SK-N-SH treated with all-trans-retinoic acid at 6 μM for 48 hours (cell line): Measurements from ENCODE around the gene EXD2.

ENCODE experiments used
- ATAC-seq: fragments of 200-7000 bp; cut with Tn5 transposase; 3 replicates; pipeline ENCODE4 v1.9.1; 2020; ENCODE audit warnings: mild to moderate bottlenecking, moderate library complexity
- ARNTL ChIP-seq: fragments of 450-650 bp; formaldehyde crosslinking; IDR thresholded peaks from 2 replicates; pipeline ENCODE4 v1.5.0; 2020; ENCODE audit warnings: low read depth, mild to moderate bottlenecking, moderate library complexity, borderline replicate concordance
- BACH2 ChIP-seq: fragments of 250-450 bp; sonication (Bioruptor Pico); IDR thresholded peaks from 2 replicates; pipeline ENCODE4 v1.9.0; 2021; ENCODE audit warnings: mild to moderate bottlenecking, borderline replicate concordance
- CREB5 ChIP-seq: fragments of 250-450 bp; sonication (Bioruptor Pico); IDR thresholded peaks from 2 replicates; pipeline ENCODE4 v1.5.1; 2020; ENCODE audit warnings: low read depth, mild to moderate bottlenecking, moderate library complexity
- ESRRG ChIP-seq: fragments of 250-450 bp; sonication (Bioruptor Pico); IDR thresholded peaks from 2 replicates; pipeline ENCODE4 v1.6.1; 2021; ENCODE audit warnings: mild to moderate bottlenecking
- GLIS3 ChIP-seq: fragments of 250-450 bp; sonication (Bioruptor Pico); IDR thresholded peaks from 2 replicates; pipeline ENCODE4 v1.5.0; 2020; ENCODE audit warnings: mild to moderate bottlenecking, moderate library complexity
- ISL1 ChIP-seq: fragments of 250-450 bp; sonication (Bioruptor Pico); IDR thresholded peaks from 2 replicates; pipeline ENCODE4 v2.1.2; 2022; ENCODE audit warnings: mild to moderate bottlenecking, moderate library complexity
- OSR1 ChIP-seq: fragments of 250-450 bp; sonication (Bioruptor Pico); IDR thresholded peaks from 2 replicates; pipeline ENCODE4 v1.8.0; 2022; ENCODE audit warnings: moderate library complexity, mild to moderate bottlenecking, inconsistent platforms
- POU6F1 ChIP-seq: fragments of 250-450 bp; sonication (Bioruptor Pico); IDR thresholded peaks from 2 replicates; pipeline ENCODE4 v1.8.0; 2021; ENCODE audit warnings: low read depth, mild to moderate bottlenecking, moderate library complexity, borderline replicate concordance
- PPARA ChIP-seq: fragments of 250-450 bp; sonication (Bioruptor Pico); IDR thresholded peaks from 2 replicates; pipeline ENCODE4 v1.5.0; 2020; ENCODE audit warnings: mild to moderate bottlenecking, borderline replicate concordance
- RARB ChIP-seq: fragments of 250-450 bp; sonication (Bioruptor Pico); IDR thresholded peaks from 2 replicates; pipeline ENCODE4 v1.8.0; 2021; ENCODE audit warnings: mild to moderate bottlenecking, moderate library complexity
- SNAI2 ChIP-seq: fragments of 250-450 bp; sonication (Bioruptor Pico); IDR thresholded peaks from 2 replicates; pipeline ENCODE4 v1.5.0; 2020; ENCODE audit warnings: mild to moderate bottlenecking, moderate library complexity
- TCF4 ChIP-seq: fragments of 250-450 bp; sonication (Bioruptor Pico); IDR thresholded peaks from 2 replicates; pipeline ENCODE4 v1.8.0; 2021; ENCODE audit warnings: mild to moderate bottlenecking, moderate library complexity, borderline replicate concordance
- TOX ChIP-seq: fragments of 250-450 bp; sonication (Bioruptor Pico); IDR thresholded peaks from 2 replicates; pipeline ENCODE4 v1.8.0; 2021; ENCODE audit warnings: mild to moderate bottlenecking, moderate library complexity, borderline replicate concordance
- ZC3H10 ChIP-seq: fragments of 250-450 bp; sonication (Bioruptor Pico); IDR thresholded peaks from 2 replicates; pipeline ENCODE4 v1.5.1; 2021; ENCODE audit warnings: mild to moderate bottlenecking, moderate library complexity
- ZFP3 ChIP-seq: fragments of 250-450 bp; sonication (Bioruptor Pico); IDR thresholded peaks from 2 replicates; pipeline ENCODE4 v1.5.0; 2020; ENCODE audit warnings: mild to moderate bottlenecking, moderate library complexity
- ZFP30 ChIP-seq: fragments of 450-650 bp; formaldehyde crosslinking; IDR thresholded peaks from 2 replicates; pipeline ENCODE4 v1.5.0; 2022; ENCODE audit warnings: mild to moderate bottlenecking, moderate library complexity
- ZNF70 ChIP-seq: fragments of 450-650 bp; formaldehyde crosslinking; IDR thresholded peaks from 2 replicates; pipeline ENCODE4 v1.5.0; 2020; ENCODE audit warnings: mild to moderate bottlenecking, moderate library complexity
- ZNF8 ChIP-seq: fragments of 450-650 bp; formaldehyde crosslinking; IDR thresholded peaks from 2 replicates; pipeline ENCODE4 v1.5.0; 2020; ENCODE audit warnings: mild to moderate bottlenecking, moderate library complexity
- TF ChIP-seq, protein P1 (sequence below): fragments of 250-450 bp; sonication (Bioruptor Pico); IDR thresholded peaks from 2 replicates; pipeline ENCODE4 v1.5.0; 2020; ENCODE audit warnings: mild to moderate bottlenecking, moderate library complexity
- TF ChIP-seq, protein P2 (sequence below): fragments of 250-450 bp; sonication (Bioruptor Pico); IDR thresholded peaks from 2 replicates; pipeline ENCODE4 v1.8.0; 2020; ENCODE audit warnings: mild to moderate bottlenecking, moderate library complexity, borderline replicate concordance
- TF ChIP-seq, protein P3 (sequence below): fragments of 250-450 bp; sonication (Bioruptor Pico); IDR thresholded peaks from 2 replicates; pipeline ENCODE4 v1.5.1; 2021; ENCODE audit warnings: mild to moderate bottlenecking, moderate library complexity

Gene EXD2

DNA sequence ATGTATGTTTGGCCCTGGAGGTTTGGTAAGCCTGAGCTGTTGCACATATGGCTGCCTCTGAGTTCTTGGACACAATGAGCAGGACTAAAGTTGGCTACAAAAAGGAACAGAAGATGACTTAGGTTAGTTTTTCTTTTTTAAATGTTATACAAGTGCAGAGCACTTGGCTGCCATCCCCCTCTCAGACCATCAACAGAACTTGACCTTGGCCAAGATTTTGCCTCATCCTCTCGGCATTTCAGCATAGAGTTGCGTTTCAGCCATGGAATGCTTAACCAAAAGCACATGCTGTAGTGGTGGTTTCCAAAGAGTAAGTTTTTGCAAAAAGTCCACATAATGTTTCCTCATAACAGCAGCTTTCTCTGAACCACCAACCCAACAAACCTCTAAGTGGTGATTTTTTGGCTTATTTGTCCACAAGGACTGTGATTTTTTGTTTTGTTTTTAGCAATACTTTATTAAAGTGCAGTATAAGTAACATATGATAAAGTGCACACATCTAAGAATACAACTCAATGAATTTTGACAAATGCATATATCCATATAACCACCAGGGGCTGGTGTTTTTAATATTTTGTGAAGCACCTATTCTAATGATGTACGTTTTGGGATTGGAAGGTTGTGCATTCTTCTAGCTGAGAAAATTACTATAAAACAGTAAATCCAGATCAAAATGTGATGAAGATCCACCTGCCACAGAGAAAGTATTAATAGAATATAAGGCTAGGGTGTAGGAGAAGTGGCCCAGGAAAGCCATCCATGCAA, 56.6 kb downstream of the EXD2 start:
- TF ChIP-seq TOX (CRISPR knock-in tag): no peak
- no peak for TF ChIP-seq PPARA (CRISPR knock-in tag)
- no peak for TF ChIP-seq TCF4 (CRISPR knock-in tag)
- no peak for TF ChIP-seq ESRRG (CRISPR knock-in tag)
- TF ChIP-seq ZNF70 (CRISPR knock-in tag): no peak
- no peak for TF ChIP-seq ZFP30 (CRISPR knock-in tag)
- TF ChIP-seq, protein P1, sequence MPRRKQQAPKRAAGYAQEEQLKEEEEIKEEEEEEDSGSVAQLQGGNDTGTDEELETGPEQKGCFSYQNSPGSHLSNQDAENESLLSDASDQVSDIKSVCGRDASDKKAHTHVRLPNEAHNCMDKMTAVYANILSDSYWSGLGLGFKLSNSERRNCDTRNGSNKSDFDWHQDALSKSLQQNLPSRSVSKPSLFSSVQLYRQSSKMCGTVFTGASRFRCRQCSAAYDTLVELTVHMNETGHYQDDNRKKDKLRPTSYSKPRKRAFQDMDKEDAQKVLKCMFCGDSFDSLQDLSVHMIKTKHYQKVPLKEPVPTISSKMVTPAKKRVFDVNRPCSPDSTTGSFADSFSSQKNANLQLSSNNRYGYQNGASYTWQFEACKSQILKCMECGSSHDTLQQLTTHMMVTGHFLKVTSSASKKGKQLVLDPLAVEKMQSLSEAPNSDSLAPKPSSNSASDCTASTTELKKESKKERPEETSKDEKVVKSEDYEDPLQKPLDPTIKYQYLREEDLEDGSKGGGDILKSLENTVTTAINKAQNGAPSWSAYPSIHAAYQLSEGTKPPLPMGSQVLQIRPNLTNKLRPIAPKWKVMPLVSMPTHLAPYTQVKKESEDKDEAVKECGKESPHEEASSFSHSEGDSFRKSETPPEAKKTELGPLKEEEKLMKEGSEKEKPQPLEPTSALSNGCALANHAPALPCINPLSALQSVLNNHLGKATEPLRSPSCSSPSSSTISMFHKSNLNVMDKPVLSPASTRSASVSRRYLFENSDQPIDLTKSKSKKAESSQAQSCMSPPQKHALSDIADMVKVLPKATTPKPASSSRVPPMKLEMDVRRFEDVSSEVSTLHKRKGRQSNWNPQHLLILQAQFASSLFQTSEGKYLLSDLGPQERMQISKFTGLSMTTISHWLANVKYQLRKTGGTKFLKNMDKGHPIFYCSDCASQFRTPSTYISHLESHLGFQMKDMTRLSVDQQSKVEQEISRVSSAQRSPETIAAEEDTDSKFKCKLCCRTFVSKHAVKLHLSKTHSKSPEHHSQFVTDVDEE (CRISPR knock-in tag): no peak
- TF ChIP-seq, protein P2, sequence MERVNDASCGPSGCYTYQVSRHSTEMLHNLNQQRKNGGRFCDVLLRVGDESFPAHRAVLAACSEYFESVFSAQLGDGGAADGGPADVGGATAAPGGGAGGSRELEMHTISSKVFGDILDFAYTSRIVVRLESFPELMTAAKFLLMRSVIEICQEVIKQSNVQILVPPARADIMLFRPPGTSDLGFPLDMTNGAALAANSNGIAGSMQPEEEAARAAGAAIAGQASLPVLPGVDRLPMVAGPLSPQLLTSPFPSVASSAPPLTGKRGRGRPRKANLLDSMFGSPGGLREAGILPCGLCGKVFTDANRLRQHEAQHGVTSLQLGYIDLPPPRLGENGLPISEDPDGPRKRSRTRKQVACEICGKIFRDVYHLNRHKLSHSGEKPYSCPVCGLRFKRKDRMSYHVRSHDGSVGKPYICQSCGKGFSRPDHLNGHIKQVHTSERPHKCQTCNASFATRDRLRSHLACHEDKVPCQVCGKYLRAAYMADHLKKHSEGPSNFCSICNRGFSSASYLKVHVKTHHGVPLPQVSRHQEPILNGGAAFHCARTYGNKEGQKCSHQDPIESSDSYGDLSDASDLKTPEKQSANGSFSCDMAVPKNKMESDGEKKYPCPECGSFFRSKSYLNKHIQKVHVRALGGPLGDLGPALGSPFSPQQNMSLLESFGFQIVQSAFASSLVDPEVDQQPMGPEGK (CRISPR knock-in tag): no peak
- no peak for TF ChIP-seq ZNF8 (CRISPR knock-in tag)
- no peak for TF ChIP-seq OSR1 (CRISPR knock-in tag)
- TF ChIP-seq ZC3H10 (CRISPR knock-in tag): no peak
- no peak for TF ChIP-seq BACH2 (CRISPR knock-in tag)
- TF ChIP-seq, protein P3, sequence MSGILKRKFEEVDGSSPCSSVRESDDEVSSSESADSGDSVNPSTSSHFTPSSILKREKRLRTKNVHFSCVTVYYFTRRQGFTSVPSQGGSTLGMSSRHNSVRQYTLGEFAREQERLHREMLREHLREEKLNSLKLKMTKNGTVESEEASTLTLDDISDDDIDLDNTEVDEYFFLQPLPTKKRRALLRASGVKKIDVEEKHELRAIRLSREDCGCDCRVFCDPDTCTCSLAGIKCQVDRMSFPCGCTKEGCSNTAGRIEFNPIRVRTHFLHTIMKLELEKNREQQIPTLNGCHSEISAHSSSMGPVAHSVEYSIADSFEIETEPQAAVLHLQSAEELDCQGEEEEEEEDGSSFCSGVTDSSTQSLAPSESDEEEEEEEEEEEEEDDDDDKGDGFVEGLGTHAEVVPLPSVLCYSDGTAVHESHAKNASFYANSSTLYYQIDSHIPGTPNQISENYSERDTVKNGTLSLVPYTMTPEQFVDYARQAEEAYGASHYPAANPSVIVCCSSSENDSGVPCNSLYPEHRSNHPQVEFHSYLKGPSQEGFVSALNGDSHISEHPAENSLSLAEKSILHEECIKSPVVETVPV (CRISPR knock-in tag): no peak
- no peak for TF ChIP-seq CREB5 (CRISPR knock-in tag)
- no peak for TF ChIP-seq SNAI2 (CRISPR knock-in tag)
- no peak for TF ChIP-seq ZFP3
- no peak for TF ChIP-seq ARNTL (CRISPR knock-in tag)
- ATAC-seq: peak; percentile 96

GRCh38 chr14:69249603-69250002, 58.3 kb downstream of the EXD2 start:
- TF ChIP-seq TOX (CRISPR knock-in tag) (no peak), ZNF70 (CRISPR knock-in tag) (no peak), ZC3H10 (CRISPR knock-in tag) (no peak), GLIS3 (CRISPR knock-in tag) (no peak), RARB (CRISPR knock-in tag) (no peak)
- TF ChIP-seq, protein P2 (CRISPR knock-in tag): no peak
- no peak for ATAC-seq

GRCh38 chr14:69252851-69253250, 61.6 kb downstream of the EXD2 start:
- no peak for ATAC-seq
- TF ChIP-seq SNAI2 (CRISPR knock-in tag) (no peak), ZNF8 (CRISPR knock-in tag) (no peak), OSR1 (CRISPR knock-in tag) (no peak), ISL1 (CRISPR knock-in tag) (no peak), POU6F1 (CRISPR knock-in tag) (no peak), BACH2 (CRISPR knock-in tag) (no peak), PPARA (CRISPR knock-in tag) (no peak), ZFP30 (CRISPR knock-in tag) (no peak), CREB5 (CRISPR knock-in tag) (no peak)
- TF ChIP-seq, protein P1 (CRISPR knock-in tag): no peak
